ENCODE results near the gene ELOVL3.
A peak's percentile ranks its signal among the peaks of the same experiment; 100 is the strongest.
"Not testable (repeated sequence)": the region's sequence is repeated elsewhere in the genome, so short reads cannot be mapped to it uniquely, and the experiment has no call there.

ELOVL3 gene

DNA sequence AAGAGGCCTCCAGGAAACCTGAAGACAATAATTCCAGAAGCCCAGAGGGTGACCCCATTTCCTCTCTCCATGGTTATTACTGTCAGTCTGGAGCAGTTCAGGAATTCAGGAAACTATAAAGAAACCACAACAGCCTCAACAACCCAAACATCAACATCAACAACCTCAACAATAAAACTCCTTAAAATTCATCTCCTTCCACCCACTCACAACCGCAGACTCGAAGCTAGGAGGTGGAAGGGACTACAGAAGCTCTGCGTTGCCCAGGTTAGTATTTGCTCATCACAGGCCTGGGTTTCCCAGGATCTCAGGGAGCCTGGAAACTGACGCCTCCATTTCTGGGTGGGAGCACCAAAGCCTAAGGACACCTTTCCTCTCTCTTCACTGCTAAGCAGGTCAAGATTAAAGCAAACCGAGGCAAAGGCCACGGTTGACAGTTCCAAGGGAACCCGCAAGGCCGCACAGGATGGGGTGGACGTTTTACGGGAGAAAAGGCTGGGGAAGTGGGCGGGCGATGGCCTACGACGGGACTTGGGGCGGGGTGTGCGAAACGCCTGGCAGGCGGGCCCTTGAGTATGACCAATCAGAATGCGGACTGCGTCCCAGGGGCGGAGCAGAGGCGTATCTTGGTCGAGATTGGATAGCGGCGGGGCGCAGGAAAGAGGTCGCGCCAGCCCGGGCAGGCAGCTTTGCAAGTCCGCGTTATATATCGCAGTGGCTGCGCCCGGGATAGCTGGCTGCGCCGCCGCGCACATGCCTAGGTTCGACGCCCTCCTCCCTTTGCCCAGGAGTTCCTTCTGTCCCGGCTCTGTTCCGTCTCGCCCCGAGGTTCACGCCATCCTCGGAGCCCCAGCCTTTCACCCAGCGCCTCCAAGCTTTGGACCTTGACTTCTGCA is at the start of gene ELOVL3:
ELOVL3 (plus strand) TSS at position 654 of the 896 bp plus-strand sequence. CDS start 250 bp downstream, outside the sequence.
- peak; percentile 45 to 66 for DNase-seq (ENCODE audit: low read depth in 2 of 2, low spot score in 1 of 2)

GRCh38 chr10:102184606-102185005 is 41.5 kb upstream of the ELOVL3 start:
- DNase-seq (ENCODE audit: low read depth in 2 of 2, low spot score in 1 of 2): no peak

GRCh38 chr10:102185272-102185671 is 40.8 kb upstream of the ELOVL3 start:
- no peak for DNase-seq (ENCODE audit: low read depth in 2 of 2, low spot score in 1 of 2)

DNA sequence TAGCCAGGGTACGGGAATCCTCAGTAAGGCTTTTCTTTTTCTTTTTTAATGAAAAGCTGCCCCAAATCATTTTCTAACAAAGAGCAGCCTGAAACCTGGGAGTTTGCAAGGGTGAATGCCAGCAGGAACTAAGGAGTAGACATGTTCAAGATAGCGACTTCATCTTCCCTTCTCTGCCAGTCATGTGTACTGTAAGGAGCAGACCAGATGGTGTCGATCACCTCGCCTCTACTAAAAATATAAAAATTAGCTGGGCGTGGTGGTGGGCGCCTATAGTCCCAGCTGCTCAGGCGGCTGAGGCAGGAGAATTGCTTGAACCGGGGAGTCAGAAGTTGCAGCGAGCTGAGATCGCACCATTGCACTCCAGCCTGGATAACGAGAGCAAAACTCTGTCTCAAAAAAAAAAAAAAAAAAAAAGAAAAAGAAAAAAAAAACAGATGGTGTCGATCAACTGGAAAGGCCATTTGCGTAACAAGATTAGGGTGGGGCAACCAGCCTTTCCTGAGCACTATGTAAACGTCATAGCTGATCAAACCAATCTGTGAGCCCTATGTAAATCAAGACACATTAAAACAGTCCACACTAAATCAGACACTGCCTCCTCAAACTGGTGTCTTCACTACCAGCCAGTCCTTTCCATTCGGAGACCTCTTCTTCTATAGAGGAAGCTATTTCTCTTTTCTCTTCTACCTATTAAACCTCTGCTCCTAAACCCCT is 40.1 kb upstream of the ELOVL3 start:
- DNase-seq (ENCODE audit: low read depth in 2 of 2, low spot score in 1 of 2): no peak

- DNase-seq (ENCODE audit: low read depth in 2 of 2, low spot score in 1 of 2): no peak
These were observed 37.7 kb upstream of the ELOVL3 start for GRCh38 chr10:102188298-102188940.

- not testable (repeated sequence) for DNase-seq (ENCODE audit: low read depth in 2 of 2, low spot score in 1 of 2)
These were observed 36.9 kb upstream of the ELOVL3 start for GRCh38 chr10:102188941-102189898.

DNA sequence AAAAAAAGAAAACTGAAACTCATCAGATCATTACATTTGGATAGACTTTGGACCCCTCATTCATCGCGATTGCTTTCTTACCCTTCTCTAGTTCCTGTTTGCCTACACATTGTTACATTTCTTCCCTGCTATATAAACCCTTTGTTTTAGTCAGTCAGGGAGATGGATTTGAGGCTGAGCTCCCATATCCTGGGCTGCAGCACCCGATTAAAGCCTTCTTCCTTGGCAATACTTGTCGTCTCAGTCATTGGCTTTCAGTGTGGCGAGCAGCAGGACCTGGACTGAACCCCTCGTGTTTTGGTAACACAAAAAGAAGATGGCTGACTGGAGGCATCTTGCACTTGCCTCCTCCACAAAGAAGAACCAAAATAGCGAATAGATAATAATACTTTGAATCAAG is 34.1 kb upstream of the ELOVL3 start:
- DNase-seq (ENCODE audit: low read depth in 2 of 2, low spot score in 1 of 2): no peak

GRCh38 chr10:102195296-102195870 is 30.7 kb upstream of the ELOVL3 start:
- DNase-seq (ENCODE audit: low read depth in 2 of 2, low spot score in 1 of 2): no peak

GRCh38 chr10:102196893-102197292 is 29.2 kb upstream of the ELOVL3 start:
- DNase-seq (ENCODE audit: low read depth in 2 of 2, low spot score in 1 of 2): no peak

GRCh38 chr10:102198027-102198426 is 28.1 kb upstream of the ELOVL3 start:
- DNase-seq (ENCODE audit: low read depth in 2 of 2, low spot score in 1 of 2): no peak

GRCh38 chr10:102200751-102201640 is 25.1 kb upstream of the ELOVL3 start:
- no peak for DNase-seq (ENCODE audit: low read depth in 2 of 2, low spot score in 1 of 2)

GRCh38 chr10:102202386-102202785 is 23.7 kb upstream of the ELOVL3 start:
- no peak for DNase-seq (ENCODE audit: low read depth in 2 of 2, low spot score in 1 of 2)

GRCh38 chr10:102208311-102209035 is 17.6 kb upstream of the ELOVL3 start:
- no peak for DNase-seq (ENCODE audit: low read depth in 2 of 2, low spot score in 1 of 2)

DNA sequence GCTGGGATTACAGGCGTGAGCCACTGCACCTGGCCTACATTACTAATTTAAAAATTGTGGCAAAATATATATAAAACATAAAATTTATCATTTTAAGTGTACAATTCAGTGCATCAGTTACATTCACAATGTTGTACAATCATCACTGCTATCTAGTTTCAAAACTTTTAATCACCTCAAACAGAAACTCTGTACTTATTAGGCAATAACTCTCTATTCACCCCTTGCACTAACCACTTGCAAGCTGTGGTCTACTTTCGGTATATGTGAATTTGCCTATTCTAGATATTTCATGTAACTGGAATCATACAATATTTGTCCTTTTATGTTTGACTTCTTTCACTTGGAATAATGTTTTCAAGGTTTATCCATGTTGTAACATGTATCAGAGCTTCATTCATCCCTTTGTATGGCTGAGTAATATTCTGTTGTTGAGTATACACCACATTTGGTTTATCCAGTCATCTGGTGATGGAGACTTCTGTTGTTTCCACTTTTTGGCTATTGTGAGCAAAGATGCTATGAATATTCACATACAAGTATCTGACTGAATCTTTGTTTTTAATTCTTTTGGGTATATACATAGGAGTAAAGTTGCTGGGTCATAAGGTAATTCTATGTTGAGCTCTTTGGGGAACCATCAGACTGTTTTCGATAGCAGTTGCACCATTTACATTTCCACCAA is 14.3 kb upstream of the ELOVL3 start:
- DNase-seq (ENCODE audit: low read depth in 2 of 2, low spot score in 1 of 2): no peak

GRCh38 chr10:102213599-102213998 is 12.5 kb upstream of the ELOVL3 start:
- DNase-seq (ENCODE audit: low read depth in 2 of 2, low spot score in 1 of 2): not testable (repeated sequence)

DNA sequence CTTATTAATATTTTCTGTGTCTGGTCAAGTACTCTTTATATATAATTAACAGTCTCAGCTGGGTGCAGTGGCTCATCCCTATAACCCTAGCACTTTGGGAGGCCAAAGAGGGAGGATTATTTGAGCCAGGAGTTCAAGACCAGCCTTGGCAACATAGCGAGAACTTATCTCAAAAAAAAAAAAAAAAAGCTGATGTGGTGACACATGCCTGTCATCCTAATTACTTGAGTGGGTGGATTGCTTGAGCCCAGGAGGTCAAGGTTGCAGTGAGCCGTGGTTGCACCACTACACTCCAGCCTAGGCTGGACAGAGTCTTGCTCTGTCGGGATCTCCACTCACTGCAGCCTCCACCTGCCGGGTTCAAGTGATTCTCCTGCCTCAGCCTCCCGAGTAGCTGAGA is 6.7 kb upstream of the ELOVL3 start:
- no peak for DNase-seq (ENCODE audit: low read depth in 2 of 2, low spot score in 1 of 2)

GRCh38 chr10:102220612-102221011 is 5.5 kb upstream of the ELOVL3 start:
- DNase-seq (ENCODE audit: low read depth in 2 of 2, low spot score in 1 of 2): no peak

- DNase-seq (ENCODE audit: low read depth in 2 of 2, low spot score in 1 of 2): no peak
These were observed 3.3 kb upstream of the ELOVL3 start for GRCh38 chr10:102222797-102223196.

Data from stimulated activated CD8-positive, alpha-beta memory T cell treated with anti-CD3 and anti-CD28 coated beads, Interleukin-4, amount 100 ng/mL, for 4 hours (primary cell).